Breast epithelium (tissue), 3 donors: Measurements from ENCODE around the gene SYT1.

Source experiments
- CTCF ChIP-seq, 3 donors: fragments of 450-650 bp; IDR thresholded peaks; one replicate each; pipeline ENCODE4 v1.5.1; 2016 to 2017; ENCODE audit warnings: antibody characterized with exemption in 3 of 3, mild to moderate bottlenecking in 3 of 3, moderate library complexity in 3 of 3
- POLR2AphosphoS5 ChIP-seq, 3 donors: sonication (generic); formaldehyde crosslinking; IDR thresholded peaks; one replicate each; pipeline ENCODE4 v1.6.1; 2017; ENCODE audit warnings: antibody characterized with exemption in 3 of 3

- TF ChIP-seq CTCF (IDR thresholded peaks at IDR 0.05): no peak
- no peak for TF ChIP-seq POLR2AphosphoS5 (IDR thresholded peaks at IDR 0.05)
Measured at GRCh38 chr12:78928200-78929074, 63.9 kb downstream of the SYT1 start.
